NCI-H748 treated with DMSO at 0.1 percent for 48 hours (cell line): ENCODE results near the gene SF3B6.
"Not testable (repeated sequence)": the region's sequence is repeated elsewhere in the genome, so short reads cannot be mapped to it uniquely, and the experiment has no call there.

Experiments
- DNase-seq: peaks from one replicate; lab custom pipeline; 2025; lab: John Stamatoyannopoulos, UW

SF3B6 gene

GRCh38 chr2:24050041-24050979, 25.8 kb downstream of the SF3B6 start:
- peak; percentile 9 for DNase-seq

GRCh38 chr2:24049485-24050021, 26.6 kb downstream of the SF3B6 start, which contains the start of gene FKBP1B:
FKBP1B (plus strand) TSS chr2:24049741; CDS start chr2:24049850, 109 bp downstream.
- DNase-seq = peak; percentile 92

GRCh38 chr2:24048769-24049484, 27.2 kb downstream of the SF3B6 start:
- DNase-seq = peak; percentile 60

- no peak for DNase-seq
Measured at GRCh38 chr2:24047703-24048033, 28.5 kb downstream of the SF3B6 start.

GRCh38 chr2:24046930-24047702, 29.0 kb downstream of the SF3B6 start, which contains the start of gene WDCP:
WDCP (minus strand) TSS chr2:24047391; CDS start chr2:24039494, 7,897 bp downstream.
- peak; percentile 98 for DNase-seq

- no peak for DNase-seq
Measured at GRCh38 chr2:24046599-24046929, 29.6 kb downstream of the SF3B6 start.

- no peak for DNase-seq
Measured at GRCh38 chr2:24045511-24046508, 30.3 kb downstream of the SF3B6 start.

- not testable (repeated sequence) for DNase-seq
Measured at GRCh38 chr2:24043133-24043532, 33.0 kb downstream of the SF3B6 start.

GRCh38 chr2:24040511-24040910, 35.6 kb downstream of the SF3B6 start:
- no peak for DNase-seq

- DNase-seq = no peak
Measured at GRCh38 chr2:24038786-24039499, 37.2 kb downstream of the SF3B6 start.

GRCh38 chr2:24026233-24026632, 49.9 kb downstream of the SF3B6 start:
- DNase-seq = no peak

GRCh38 chr2:24024996-24025663, 51.0 kb downstream of the SF3B6 start:
- DNase-seq = no peak

GRCh38 chr2:24024018-24024417, 52.1 kb downstream of the SF3B6 start:
- DNase-seq = no peak

- DNase-seq = no peak
Measured at GRCh38 chr2:24022975-24023575, 53.1 kb downstream of the SF3B6 start.

- no peak for DNase-seq
Measured at GRCh38 chr2:24022324-24022974, 53.7 kb downstream of the SF3B6 start.

GRCh38 chr2:24021122-24021998, 54.8 kb downstream of the SF3B6 start:
- DNase-seq = no peak

- no peak for DNase-seq
Measured at GRCh38 chr2:24020244-24020643, 55.9 kb downstream of the SF3B6 start.

GRCh38 chr2:24019729-24020128, 56.4 kb downstream of the SF3B6 start:
- no peak for DNase-seq
